ENCODE results near the gene CFAP141.

DNA sequence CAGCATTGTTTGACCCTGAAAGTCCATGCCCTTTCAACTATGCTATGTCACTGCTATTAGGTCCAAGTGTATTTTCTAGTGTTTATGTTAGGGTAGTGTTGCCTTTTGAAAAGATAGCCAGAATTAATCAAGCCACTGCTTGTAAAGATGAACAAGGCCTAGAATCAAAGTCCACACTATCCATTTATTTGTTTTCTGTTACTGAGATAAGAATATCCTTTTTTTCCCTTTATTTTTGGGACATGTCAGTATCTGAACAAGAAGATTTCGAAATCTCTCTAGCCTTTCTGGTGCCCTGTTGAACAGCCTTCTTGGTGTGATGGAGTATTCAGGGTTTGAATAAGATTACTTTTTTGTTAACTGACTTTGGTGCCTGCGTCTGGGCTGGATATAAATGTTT is 31.3 kb upstream of the CFAP141 start:
- TF ChIP-seq, protein P1, sequence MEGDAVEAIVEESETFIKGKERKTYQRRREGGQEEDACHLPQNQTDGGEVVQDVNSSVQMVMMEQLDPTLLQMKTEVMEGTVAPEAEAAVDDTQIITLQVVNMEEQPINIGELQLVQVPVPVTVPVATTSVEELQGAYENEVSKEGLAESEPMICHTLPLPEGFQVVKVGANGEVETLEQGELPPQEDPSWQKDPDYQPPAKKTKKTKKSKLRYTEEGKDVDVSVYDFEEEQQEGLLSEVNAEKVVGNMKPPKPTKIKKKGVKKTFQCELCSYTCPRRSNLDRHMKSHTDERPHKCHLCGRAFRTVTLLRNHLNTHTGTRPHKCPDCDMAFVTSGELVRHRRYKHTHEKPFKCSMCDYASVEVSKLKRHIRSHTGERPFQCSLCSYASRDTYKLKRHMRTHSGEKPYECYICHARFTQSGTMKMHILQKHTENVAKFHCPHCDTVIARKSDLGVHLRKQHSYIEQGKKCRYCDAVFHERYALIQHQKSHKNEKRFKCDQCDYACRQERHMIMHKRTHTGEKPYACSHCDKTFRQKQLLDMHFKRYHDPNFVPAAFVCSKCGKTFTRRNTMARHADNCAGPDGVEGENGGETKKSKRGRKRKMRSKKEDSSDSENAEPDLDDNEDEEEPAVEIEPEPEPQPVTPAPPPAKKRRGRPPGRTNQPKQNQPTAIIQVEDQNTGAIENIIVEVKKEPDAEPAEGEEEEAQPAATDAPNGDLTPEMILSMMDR (IDR thresholded peaks at IDR 0.05): no peak
- no peak for TF ChIP-seq POLR2A (IDR thresholded peaks at IDR 0.05)

Measured in testis (tissue), 2 donors.